ENCODE measurements around the gene PTPN21.

Gene PTPN21

GRCh38 chr14:88522393-88522792, 32.4 kb downstream of the PTPN21 start:
- TF ChIP-seq MYC (IDR thresholded peaks at IDR 0.05; ENCODE audit: low read depth, low read length) (no peak), POLR2A (IDR thresholded peaks at IDR 0.05; ENCODE audit: extremely low read depth, insufficient read length) (no peak)
- TF ChIP-seq, protein P1, sequence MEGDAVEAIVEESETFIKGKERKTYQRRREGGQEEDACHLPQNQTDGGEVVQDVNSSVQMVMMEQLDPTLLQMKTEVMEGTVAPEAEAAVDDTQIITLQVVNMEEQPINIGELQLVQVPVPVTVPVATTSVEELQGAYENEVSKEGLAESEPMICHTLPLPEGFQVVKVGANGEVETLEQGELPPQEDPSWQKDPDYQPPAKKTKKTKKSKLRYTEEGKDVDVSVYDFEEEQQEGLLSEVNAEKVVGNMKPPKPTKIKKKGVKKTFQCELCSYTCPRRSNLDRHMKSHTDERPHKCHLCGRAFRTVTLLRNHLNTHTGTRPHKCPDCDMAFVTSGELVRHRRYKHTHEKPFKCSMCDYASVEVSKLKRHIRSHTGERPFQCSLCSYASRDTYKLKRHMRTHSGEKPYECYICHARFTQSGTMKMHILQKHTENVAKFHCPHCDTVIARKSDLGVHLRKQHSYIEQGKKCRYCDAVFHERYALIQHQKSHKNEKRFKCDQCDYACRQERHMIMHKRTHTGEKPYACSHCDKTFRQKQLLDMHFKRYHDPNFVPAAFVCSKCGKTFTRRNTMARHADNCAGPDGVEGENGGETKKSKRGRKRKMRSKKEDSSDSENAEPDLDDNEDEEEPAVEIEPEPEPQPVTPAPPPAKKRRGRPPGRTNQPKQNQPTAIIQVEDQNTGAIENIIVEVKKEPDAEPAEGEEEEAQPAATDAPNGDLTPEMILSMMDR (IDR thresholded peaks at IDR 0.05; ENCODE audit: low read depth, low read length), result no peak
- no peak overlapping the region for H3K4me3 ChIP-seq (ENCODE audit: low read depth, low read length)
- no peak for DNase-seq (ENCODE audit: low read depth)

DNA sequence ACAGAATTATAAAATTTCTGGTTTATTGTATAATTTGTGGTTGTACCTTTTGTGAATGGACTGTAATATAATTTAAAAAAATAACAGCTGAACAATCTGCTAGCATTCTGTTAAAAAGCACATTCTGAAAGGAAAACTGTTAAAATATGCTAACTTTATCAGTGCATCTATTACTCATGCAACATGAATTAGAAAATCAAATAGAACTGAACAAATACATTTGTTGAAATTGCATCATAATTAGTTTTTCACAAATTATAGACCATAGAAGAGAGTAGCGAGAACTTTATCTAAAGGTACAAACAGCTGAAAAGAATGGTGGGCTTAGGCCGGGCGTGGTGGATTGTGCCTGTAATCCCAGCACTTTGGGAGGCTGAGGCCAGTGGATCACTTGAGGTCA, 33.0 kb downstream of the PTPN21 start:
- TF ChIP-seq POLR2A (IDR thresholded peaks at IDR 0.05; ENCODE audit: extremely low read depth, insufficient read length), result no peak
- TF ChIP-seq, protein P2, sequence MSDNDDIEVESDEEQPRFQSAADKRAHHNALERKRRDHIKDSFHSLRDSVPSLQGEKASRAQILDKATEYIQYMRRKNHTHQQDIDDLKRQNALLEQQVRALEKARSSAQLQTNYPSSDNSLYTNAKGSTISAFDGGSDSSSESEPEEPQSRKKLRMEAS (IDR thresholded peaks at IDR 0.05; ENCODE audit: low read depth, low read length), result no peak
- TF ChIP-seq, protein P1 (IDR thresholded peaks at IDR 0.05; ENCODE audit: low read depth, low read length), result no peak
- no peak for TF ChIP-seq MYC (IDR thresholded peaks at IDR 0.05; ENCODE audit: low read depth, low read length)
- no peak overlapping the region for H3K4me3 ChIP-seq (ENCODE audit: low read depth, low read length)
- no peak for DNase-seq (ENCODE audit: low read depth)

GRCh38 chr14:88519907-88520306, 34.9 kb downstream of the PTPN21 start:
- TF ChIP-seq MYC (IDR thresholded peaks at IDR 0.05; ENCODE audit: low read depth, low read length) (no peak), POLR2A (IDR thresholded peaks at IDR 0.05; ENCODE audit: extremely low read depth, insufficient read length) (no peak)
- TF ChIP-seq, protein P2 (IDR thresholded peaks at IDR 0.05; ENCODE audit: low read depth, low read length), result no peak
- TF ChIP-seq, protein P1 (IDR thresholded peaks at IDR 0.05; ENCODE audit: low read depth, low read length), result no peak
- H3K4me3 ChIP-seq (ENCODE audit: low read depth, low read length), result no peak overlapping the region
- no peak for DNase-seq (ENCODE audit: low read depth)

GRCh38 chr14:88518592-88519512, 36.0 kb downstream of the PTPN21 start:
- no peak overlapping the region for H3K4me3 ChIP-seq (ENCODE audit: low read depth, low read length)
- no peak for DNase-seq (ENCODE audit: low read depth)
- TF ChIP-seq MYC (IDR thresholded peaks at IDR 0.05; ENCODE audit: low read depth, low read length), result no peak
- no peak for TF ChIP-seq POLR2A (IDR thresholded peaks at IDR 0.05; ENCODE audit: extremely low read depth, insufficient read length)
- TF ChIP-seq, protein P1 (IDR thresholded peaks at IDR 0.05; ENCODE audit: low read depth, low read length), result no peak
- TF ChIP-seq, protein P2 (IDR thresholded peaks at IDR 0.05; ENCODE audit: low read depth, low read length), result no peak

DNA sequence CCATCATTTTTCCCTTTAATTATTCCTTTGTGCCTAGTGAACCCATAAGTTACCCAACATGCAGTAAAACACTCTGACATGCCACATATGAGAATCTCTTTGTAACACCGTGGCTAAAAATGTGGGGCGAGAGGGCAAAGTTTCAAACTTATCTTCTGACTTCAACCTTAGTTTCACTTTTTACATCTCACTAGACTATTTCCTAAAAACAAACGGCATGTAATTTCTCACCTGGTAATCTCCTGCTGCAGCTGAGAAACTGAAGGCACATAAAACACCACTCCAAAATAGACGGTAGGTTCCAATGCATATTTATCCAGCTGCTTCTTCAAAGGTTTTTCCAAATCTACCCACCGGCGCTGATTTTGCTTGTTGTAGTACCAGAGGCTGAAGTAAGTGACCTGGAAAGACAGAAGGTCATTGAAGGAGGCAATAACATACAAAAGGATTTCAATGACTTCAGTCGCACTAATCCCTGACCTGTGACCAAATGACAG, 37.9 kb downstream of the PTPN21 start:
- no peak for DNase-seq (ENCODE audit: low read depth)
- no peak overlapping the region for H3K4me3 ChIP-seq (ENCODE audit: low read depth, low read length)
- TF ChIP-seq, protein P1 (IDR thresholded peaks at IDR 0.05; ENCODE audit: low read depth, low read length), result no peak
- no peak for TF ChIP-seq MYC (IDR thresholded peaks at IDR 0.05; ENCODE audit: low read depth, low read length)
- TF ChIP-seq, protein P2 (IDR thresholded peaks at IDR 0.05; ENCODE audit: low read depth, low read length), result no peak
- no peak for TF ChIP-seq POLR2A (IDR thresholded peaks at IDR 0.05; ENCODE audit: extremely low read depth, insufficient read length)
